ENCODE measurements around the gene FAM89B. TPM values are rescaled to one million over a fixed set of nuclear protein-coding genes. Genes with fewer than 3 reads are reported as not detected.

Gene FAM89B
- total RNA-seq, 4 donors from 2014 or later = 86.6 to 154 (median 119) TPM

DNA sequence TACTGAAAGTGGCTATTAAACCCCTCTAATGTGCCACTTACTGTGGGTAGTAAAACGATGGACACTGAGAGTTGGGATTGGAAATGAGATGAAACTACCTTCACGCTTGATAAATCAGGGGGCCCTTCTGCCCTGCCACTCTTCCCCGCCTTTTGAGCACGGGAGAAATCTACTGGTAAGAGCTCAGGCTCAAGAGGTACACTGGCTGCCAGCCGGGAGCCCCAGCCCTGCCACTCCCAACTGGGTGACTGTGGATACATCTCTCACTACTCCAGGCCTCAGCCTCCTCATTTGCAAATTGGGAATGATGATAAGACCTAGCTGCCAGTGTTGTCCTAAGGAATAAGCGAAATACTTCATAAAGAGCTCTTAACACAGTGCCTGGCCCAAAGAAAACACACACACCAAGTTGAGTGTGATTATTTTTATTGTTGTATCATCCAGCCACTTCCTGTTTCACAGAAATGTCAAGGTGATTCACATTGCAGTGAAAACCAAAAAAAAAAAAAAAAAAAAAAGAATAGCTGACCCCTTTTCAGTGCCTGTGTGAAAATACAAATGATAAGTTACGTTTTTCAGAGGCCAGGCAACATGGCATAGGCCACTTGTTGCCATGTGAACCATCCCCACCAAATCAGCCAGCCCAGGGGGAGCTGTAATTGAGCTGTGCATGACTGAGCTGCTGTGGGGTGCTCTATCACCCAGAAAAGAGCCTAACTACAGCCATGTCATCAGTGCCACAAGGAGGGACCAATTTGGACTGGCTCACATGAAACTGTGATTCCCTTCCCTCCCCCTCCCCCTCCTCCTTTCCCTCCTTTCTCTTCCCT is 6.5 kb upstream of the FAM89B start:
- TF ChIP-seq, protein P1, sequence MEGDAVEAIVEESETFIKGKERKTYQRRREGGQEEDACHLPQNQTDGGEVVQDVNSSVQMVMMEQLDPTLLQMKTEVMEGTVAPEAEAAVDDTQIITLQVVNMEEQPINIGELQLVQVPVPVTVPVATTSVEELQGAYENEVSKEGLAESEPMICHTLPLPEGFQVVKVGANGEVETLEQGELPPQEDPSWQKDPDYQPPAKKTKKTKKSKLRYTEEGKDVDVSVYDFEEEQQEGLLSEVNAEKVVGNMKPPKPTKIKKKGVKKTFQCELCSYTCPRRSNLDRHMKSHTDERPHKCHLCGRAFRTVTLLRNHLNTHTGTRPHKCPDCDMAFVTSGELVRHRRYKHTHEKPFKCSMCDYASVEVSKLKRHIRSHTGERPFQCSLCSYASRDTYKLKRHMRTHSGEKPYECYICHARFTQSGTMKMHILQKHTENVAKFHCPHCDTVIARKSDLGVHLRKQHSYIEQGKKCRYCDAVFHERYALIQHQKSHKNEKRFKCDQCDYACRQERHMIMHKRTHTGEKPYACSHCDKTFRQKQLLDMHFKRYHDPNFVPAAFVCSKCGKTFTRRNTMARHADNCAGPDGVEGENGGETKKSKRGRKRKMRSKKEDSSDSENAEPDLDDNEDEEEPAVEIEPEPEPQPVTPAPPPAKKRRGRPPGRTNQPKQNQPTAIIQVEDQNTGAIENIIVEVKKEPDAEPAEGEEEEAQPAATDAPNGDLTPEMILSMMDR (IDR thresholded peaks at IDR 0.05 in 4 of 5, conservative IDR thresholded peaks at IDR 0.05 in 1 of 5) = no peak
- no peak for TF ChIP-seq POLR2A (IDR thresholded peaks at IDR 0.05)
- H3K4me1 ChIP-seq = peaks cover 36 to 40% of the 10 kb centered on the region in 2 donors
- intact Hi-C loops (cut with DNase I; ENCODE audit: low total_unique reads) (no loop called here), in situ Hi-C loops (cut with MboI; ENCODE audit: low sequenced_read_pairs in 4 of 4) (no loop called here)
- no peak for DNase-seq
- no peak overlapping the region for H3K4me3 ChIP-seq
- no peaks in the 10 kb centered on the region for H3K9me3 ChIP-seq
- H3K27ac ChIP-seq = peak overlapping the region; percentile 15 to 42 (median 32)
- H3K27me3 ChIP-seq = no peaks in the 10 kb centered on the region
- H3K36me3 ChIP-seq = no peaks in the 10 kb centered on the region
- ATAC-seq = no peak

DNA sequence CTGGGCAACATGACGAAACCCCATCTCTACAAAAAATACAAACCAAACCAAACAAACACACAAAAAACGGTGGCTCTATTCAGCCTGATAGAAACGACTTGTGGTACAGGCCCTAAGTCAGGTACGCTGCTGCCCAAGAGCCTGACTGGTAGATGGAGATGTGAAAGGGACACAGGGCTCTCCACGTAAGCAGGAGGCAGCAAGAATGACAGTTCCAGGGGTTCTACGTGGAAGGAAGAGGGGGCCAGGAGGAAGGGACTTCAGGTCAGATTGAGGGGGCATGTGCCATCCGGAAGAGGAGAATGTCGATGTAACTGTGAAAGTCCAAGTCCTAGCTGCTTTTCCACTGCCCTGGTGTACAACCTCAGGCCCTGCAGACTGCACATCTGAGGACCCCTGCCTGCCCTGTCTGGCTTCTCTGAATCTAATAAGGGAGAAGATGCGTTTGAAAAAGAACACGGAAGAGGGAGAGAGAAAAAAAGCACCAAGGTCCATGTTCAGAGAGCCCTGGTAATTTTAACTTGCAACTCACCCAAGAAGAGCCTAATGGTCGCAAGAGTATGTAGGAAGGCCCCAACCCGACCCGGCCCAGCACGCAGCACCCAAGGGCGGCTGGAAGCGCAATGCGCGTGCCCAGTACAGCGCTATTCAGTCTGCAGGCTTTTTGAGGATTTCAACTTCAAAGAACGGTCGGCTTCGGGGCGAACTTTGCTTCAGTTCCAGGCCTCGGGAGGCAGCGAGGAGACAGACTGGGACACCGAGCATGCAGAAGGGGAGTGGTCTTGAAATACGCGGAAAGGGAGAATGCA is 3.0 kb upstream of the FAM89B start:
- Histone ChIP-seq H3K36me3 (peaks cover 0 to 3% of the 10 kb centered on the region in 2 donors), H3K27ac (peak overlapping the region; percentile 100), H3K27me3 (no peaks in the 10 kb centered on the region), H3K4me1 (peaks cover 47 to 52% of the 10 kb centered on the region in 2 donors), H3K9me3 (no peaks in the 10 kb centered on the region), H3K4me3 (peak overlapping the region; percentile 84 to 99 (median 95))
- in situ Hi-C loops (cut with MboI; ENCODE audit: low sequenced_read_pairs in 4 of 4) (no loop called here), intact Hi-C loops (cut with DNase I; ENCODE audit: low total_unique reads) (loop anchor here (1.0 kb wide), 1 partner anchor 9 kb away; no protein-coding TSS in a partner anchor)
- peak in 1 of 2 donors; percentile 37 for DNase-seq
- no peak for TF ChIP-seq POLR2A (IDR thresholded peaks at IDR 0.05)
- TF ChIP-seq, protein P1 (IDR thresholded peaks at IDR 0.05 in 4 of 5, conservative IDR thresholded peaks at IDR 0.05 in 1 of 5) = no peak
- ATAC-seq = peak in 1 of 2 donors; percentile 3

DNA sequence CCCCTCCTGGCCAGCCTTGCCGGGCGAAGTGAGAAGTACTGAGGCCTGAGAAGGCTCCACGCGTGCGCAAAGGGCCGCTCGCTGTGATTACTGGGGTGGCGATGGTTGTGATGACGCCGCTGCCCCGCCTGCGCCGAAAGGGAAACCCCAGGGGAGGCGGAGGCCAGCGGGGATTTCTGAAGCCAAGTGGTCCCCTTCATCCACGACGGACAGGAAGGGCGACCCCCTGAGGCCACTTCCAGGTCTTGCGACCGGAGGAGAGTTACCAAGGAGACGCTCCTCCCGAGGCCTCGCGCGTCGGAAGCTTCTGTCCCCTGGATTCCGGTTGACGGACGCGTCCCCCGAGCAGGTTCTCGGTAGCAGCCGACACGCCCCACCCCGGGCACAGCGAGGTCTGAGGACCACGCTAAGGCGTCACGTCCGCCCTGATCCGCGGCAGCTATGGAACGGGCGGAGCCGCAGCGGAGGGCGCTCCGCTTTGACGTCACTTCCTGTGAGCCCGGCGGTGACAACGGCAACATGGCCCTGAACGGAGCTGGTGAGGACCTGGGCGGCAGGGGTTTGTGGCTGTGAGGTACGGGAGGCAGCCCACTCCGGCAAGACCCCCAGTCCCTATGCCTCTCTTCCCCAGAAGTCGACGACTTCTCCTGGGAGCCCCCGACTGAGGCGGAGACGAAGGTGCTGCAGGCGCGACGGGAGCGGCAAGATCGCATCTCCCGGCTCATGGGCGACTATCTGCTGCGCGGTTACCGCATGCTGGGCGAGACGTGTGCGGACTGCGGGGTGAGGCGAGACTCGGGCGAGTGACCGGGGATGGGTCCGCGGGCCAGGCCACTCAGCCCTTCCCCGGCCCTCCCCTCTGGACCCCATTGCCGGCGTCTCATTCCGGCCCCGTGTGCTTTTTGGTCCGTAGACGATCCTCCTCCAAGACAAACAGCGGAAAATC is 2.1 kb upstream of the FAM89B start, which contains the start of gene ZNRD2:
Gene ZNRD2 (plus strand): TSS at position 505 of the 946 bp plus-strand sequence. CDS start 15 bp downstream, at position 520.
- H3K27me3 ChIP-seq = no peaks in the 10 kb centered on the region
- peak; percentile 97 for DNase-seq
- in situ Hi-C loops (cut with MboI; ENCODE audit: low sequenced_read_pairs in 4 of 4) (no loop called here), intact Hi-C loops (cut with DNase I; ENCODE audit: low total_unique reads) (loop anchor here (1.0 to 5.0 kb wide), 4 partner anchors 10 to 149 kb away; no protein-coding TSS in a partner anchor)
- peak; percentile 88 to 95 for TF ChIP-seq POLR2A (IDR thresholded peaks at IDR 0.05)
- TF ChIP-seq, protein P1 (IDR thresholded peaks at IDR 0.05 in 4 of 5, conservative IDR thresholded peaks at IDR 0.05 in 1 of 5) = peak in 4 of 5 experiments; percentile 45 to 70 (median 58)
- peak within 1 kb of the TSS; percentile 84 to 99 (median 95) for H3K4me3 ChIP-seq
- H3K27ac ChIP-seq = peak within 1 kb of the TSS; percentile 100
- peak; percentile 63 to 65 for ATAC-seq
- peaks cover 0 to 3% of the 10 kb centered on the region in 2 donors for H3K36me3 ChIP-seq
- H3K9me3 ChIP-seq = no peaks in the 10 kb centered on the region
- peaks cover 49 to 61% of the 10 kb centered on the region in 2 donors for H3K4me1 ChIP-seq

DNA sequence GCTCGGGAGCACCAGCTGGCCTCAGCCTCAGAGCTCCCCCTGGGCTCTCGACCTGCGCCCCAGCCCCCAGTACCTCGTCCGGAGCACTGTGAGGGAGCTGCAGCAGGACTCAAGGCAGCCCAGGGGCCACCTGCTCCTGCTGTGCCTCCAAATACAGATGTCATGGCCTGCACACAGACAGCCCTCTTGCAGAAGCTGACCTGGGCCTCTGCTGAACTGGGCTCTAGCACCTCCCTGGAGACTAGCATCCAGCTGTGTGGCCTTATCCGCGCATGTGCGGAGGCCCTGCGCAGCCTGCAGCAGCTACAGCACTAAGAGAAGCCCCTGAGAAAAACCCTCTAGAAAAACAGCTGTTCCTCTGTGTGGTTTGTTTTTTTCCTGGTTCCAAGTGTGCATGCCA is 918 bp upstream of the FAM89B start:
- no peak for TF ChIP-seq POLR2A (IDR thresholded peaks at IDR 0.05)
- TF ChIP-seq, protein P1 (IDR thresholded peaks at IDR 0.05 in 4 of 5, conservative IDR thresholded peaks at IDR 0.05 in 1 of 5) = no peak
- Histone ChIP-seq H3K4me3 (peak overlapping the region; percentile 84 to 99 (median 95)), H3K27me3 (no peaks in the 10 kb centered on the region), H3K36me3 (peaks cover 0 to 3% of the 10 kb centered on the region in 2 donors), H3K9me3 (no peaks in the 10 kb centered on the region), H3K4me1 (peaks cover 53 to 67% of the 10 kb centered on the region in 2 donors), H3K27ac (peak overlapping the region; percentile 100)
- no peak for DNase-seq
- no peak for ATAC-seq
- intact Hi-C loops (cut with DNase I; ENCODE audit: low total_unique reads) = loop anchor here (2.0 to 5.0 kb wide), 2 partner anchors 99 to 151 kb away; no protein-coding TSS in a partner anchor
- in situ Hi-C loops (cut with MboI; ENCODE audit: low sequenced_read_pairs in 4 of 4) = no loop called here

Measured in gastrocnemius medialis (tissue), 4 donors.